HG03280 (cell line): ENCODE measurements around the gene MEG3.

Experiments
- ATAC-seq: cut with Tn5 transposase; IDR thresholded peaks from one replicate; pipeline ENCODE4 v1.9.1; 2021; ENCODE audit warnings: mild to moderate bottlenecking, moderate library complexity; ENCODE audit not compliant: unreplicated experiment

MEG3 gene

DNA sequence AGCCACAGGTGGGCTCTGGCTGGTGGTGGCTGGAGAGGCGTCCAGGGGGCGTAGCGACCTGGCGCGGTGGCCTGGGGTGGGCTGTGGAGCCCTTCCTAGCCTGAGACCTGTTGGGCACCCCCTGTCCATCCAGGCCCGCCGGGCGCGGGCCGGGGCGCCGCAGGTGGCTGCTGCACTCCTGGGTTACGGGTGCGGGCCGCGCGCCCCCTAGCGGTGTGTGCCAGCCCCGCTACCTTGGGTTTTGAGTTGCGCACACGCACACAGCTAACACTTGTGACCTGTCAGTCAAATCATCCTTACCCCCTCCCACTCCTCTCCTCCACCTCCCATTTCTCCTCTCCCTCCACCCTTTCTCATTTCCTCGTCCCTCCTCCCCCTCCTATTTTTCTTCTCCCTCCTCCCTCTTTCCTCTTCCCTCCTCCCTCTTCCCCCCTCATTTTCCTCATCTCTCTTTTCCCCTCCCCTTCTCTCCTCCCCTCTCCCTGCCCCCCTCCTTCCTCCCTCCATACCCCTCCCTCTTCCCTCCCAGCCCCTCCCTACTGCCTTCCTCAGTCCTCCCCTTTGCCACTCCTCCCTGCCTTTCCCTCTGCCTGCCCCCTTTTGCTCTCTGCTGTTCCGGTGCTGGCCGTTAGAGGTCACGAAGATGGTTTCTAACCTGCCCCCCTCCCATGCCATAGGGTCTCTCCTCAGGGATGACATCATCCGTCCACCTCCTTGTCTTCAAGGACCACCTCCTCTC, 2.3 kb downstream of the MEG3 start:
- no peak for ATAC-seq

DNA sequence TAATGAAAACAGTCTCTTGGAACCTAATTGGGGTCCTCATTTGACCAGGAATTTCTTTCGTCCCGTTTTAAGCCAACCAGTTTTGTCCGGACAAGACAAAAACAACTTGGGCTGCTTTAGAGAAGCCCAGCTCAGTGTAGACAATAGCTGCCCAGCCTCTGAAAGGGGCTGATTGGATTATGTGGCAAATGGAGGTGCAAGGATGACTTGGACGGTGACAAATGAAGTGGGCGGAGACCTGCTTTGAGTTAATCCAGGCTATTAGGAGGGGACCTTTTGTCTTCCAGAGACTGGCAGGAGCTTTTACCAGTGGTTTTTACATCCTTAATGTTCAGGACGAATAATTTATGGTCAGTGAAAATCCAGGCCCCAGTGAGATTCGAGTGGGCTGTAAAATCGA, 4.8 kb downstream of the MEG3 start:
- no peak for ATAC-seq

DNA sequence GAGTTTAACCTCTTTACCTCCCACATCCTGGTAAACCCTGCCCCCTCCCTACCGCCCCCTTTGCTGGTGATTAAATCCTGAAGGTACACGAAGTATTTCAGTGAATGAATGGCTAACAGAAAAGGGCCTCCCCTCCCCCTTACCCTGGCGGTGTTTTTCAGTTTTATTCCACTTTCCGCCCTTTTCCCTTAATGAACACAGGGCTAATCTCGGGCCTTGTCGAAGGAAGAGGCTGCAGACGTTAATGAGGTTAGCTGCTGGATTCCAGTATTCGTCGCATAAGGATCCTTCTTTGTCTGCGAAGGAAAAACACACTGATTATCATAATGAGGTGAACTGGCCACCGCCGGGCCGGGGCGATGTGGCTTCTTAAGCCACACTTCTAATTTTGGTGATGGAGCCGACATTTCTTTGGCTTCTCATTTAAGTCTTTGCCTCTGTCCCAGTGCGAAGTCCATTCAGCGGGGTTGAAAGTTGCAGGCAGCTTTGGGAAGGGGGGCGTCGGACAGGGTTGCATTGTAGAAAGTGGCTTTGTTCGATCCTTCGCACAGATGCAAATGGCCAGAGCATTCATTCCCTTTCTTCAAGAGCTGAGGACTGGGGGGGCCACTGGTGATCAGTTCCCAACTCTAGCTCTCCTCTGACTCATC, 6.5 kb downstream of the MEG3 start:
- no peak for ATAC-seq

DNA sequence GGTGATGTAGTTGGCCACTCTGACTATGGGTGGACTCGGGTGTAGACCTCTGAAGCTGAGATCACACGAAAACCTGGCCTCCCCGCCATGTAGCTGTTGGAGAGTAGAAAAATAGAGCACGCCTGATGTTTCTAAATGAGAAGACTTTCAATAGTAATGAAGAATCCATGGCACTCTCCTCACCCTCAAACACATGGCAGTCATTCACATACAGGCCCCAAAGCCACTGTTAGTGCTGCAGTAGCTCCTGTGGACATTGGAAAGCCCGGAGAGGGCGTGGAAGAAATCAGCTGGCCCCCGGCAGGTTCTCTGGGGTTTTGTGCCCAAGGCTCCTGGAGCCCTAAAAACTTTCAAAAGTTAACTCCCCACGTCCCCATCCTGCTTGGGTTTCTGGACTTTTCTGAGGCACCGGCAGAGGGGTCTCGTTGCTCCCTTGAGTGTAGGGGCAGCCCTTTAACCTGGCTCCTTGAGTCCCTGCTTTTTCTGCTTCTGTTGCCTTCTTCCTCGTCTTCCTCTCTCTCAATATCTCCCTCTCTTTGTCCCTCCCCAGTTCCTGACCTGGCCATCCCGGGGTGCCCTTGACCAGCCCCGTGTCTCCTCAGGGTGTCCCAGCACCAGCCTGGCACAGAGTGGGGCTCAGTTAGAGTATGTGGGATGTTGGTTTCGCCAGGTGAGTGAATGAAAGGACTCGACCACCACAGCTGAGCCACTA, 8.3 kb downstream of the MEG3 start:
- no peak for ATAC-seq

DNA sequence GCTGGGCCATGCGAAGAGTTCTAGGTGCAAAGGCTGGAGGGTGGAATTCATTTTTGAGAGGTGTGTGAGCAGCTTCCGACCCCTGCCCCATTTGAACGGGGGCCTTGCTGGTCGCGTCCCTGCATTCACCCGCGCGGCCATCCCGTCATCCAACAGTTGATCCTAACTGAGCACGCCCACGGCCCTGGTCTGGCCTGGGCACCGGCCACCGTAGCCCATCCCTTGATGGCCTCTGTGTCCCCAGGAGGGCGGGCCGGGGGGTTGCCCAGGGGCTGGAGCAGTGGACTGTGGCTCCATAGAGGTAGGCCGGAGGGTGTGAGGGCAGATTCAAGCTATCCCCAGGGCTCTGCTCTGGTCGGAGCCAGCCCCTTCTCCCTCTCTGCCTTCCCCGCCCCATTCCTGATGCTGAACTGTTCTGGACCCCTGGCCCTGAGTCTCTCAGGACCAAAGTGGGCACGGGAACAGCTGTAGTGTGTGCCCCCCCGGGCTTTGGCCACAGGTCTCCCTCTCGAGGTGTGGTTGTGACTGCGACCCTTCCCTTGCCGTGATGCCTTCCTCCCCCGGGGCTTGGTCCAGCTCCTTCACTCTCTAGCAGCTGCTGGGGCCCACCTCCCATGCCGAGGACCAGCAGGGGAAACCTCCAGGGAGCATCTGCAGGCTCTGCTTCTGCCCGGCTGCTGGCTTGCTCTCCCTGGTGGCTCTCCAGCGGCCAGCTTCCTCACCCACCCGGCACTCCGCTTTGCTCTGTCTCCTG, 9.1 kb downstream of the MEG3 start:
- no peak for ATAC-seq

DNA sequence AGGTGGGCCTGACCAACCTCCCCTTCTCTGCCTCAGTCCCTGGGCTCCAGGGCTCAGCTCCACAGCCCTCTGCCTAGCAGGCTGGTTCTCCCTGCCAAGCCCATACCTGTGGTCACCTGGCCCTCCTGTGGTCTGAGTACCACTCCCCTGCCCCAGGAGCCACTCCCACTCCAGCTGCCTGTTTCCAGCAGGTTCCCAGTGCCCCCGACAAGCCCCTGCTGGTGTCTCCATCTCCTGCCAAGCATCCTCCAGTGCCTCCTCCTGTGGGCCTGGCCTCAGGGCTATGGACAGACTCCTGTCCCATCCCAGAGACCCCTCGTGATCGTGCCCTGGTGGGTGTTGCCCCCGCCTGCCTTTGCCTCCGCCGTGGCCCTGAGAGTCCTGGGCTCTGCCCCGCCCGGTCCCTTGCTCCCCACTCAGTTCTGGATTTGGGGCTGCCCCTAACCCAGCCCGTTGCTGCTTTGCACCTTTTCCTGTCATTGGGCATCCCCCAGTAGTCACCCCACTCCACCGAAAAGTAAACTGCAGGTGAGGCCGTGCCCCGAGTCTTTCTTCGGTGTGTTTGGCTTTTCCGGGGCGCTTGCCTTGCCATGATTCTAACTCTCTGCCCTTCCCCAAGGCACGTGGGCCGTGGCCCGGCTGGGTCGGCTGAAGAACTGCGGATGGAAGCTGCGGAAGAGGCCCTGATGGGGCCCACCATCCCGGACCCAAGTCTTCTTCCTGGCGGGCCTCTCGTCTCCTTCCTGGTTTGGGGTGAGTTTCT, 9.8 kb downstream of the MEG3 start:
- ATAC-seq, result no peak

DNA sequence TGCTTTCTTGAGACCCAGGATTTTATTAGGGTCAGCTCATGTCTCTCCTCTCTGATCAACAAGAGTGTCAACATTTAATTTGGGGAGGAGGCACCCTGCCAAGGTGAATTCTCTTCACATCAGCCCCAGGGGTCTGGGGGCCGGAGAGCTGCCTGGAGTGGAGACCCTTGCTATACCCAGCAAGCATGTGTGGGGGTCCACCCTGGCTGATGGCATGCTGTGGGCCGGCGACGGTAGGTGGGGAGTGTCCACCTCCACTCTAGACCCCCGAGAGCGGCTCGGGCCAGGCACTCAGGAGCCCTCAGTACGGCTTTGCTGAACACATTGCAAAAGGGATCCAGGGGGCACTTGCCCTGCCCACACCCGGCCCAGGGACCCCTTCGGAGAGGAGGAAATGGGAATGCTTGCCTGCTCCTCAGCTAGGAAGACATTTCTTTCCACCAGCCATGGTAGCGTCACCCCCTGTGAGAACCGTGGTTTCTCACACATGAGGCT, 10.4 kb downstream of the MEG3 start:
- ATAC-seq, result no peak

DNA sequence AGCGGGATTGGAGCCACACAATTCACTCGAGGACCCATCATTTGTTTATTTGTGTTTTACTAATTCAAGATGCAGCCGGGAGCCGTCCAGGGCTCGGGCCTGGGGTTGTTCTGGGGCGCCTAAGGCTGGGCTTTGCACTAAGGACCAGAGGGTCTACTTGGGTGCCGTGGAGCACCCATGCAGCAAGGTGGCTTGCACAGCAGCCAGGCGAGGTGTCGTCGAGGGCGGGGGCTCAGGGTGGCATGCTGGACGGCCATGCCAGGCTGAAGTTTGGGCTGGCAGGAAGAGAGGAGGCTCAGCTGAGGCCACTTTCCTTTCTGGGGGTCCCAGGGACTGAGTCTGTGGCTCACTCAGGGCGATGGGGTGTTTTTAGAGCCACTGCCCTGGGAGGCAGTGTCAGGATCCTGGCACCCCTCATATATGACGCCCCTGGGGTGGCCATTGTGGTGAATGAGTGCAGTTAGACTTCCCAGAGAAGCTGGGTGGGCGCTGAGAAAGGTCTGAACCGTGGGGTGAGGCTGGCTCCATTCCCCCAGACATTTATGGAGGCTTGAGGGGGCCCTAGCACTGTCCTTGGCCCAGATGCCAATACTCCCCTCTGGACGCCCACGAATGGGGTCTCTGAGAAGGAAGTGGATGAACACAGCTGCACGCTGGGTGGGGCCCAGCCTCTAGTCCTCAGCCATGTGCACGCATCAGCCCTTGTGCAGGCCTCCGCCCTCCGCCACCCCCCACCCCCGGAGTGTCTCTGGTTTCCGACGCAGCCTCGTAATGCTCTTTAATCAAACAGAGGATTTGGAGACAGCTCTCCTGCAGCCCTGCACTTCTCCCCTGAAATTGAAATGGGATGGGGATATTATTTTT, 11.3 kb downstream of the MEG3 start:
- no peak for ATAC-seq

DNA sequence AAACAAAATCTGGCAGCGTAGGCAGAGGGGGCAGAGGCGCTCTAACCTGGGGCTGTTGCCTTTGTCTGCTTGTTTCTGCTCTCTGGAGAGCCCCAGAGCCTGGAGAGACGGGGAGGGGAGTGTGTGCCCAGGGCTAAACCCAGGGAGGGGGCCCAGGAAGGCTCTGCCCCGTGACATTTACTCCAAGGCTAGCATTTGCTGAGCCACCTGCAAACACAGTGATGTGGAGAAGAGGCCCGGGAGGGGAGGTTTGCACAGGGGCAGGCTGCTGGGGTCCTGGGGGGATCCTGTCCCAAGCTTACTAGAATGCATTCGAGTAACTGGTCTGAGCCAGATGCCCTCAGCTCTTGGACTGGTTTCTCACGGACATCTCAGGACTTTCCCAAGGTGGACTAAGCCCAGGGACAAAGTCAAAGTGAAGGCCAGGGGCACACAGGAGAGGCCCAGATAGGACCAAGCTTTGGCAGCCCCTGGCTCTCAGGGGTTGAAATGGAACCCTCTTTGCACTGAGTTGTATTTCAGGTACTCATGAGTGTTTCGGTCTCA, 12.0 kb downstream of the MEG3 start:
- no peak for ATAC-seq

DNA sequence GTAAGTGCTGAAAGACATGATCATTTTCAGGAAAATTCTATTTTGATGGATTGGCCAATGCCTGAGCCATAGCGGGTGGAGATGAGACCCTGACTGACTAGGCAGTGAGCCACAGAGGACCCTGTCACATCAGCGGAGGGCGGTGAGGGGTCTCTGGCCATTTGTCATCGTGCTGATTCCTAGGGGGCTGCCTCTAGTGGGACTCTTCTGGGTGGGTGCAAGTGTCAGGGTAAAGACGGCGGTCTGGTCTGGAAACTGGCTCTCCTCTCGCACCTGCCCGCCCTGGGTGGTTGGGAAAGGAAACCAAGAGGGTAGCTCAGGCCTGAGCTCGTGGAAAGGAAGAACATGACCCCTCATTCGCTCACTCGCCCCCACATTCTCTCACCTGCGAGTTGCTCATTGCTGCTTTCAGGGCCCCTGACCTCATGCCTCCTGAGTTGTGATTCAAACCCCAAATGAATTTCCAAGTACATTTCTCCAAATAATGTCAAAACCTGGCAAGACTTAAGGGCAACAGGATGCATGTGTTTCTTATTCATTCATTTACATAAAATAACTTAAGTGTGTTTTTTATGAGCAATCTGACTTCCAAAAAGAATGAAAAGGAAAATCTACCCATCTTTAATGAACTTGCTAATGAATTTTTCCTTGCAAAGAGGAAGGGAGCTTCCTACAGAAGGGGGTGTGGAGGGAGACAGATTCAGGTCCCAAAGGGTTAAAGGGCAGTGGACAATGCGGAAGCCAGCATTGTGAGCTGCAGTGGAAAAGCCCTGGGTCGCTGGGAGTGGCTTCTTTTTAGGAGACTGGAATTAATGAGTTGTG, 12.8 kb downstream of the MEG3 start:
- no peak for ATAC-seq

DNA sequence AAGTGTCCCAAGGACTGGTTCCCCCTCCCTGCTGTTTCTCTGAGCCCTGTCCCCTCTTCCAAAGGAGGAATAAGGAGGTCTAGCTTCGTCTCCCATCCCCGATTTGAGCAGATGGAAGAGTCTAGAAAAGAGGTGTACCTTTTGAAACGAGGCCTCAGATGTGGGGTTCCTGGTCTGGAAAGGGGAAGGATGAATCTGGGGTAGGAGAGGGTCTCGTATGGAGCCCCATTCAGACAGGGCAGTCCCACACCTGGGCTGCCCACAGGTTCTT, 13.3 kb downstream of the MEG3 start:
- ATAC-seq, result no peak

DNA sequence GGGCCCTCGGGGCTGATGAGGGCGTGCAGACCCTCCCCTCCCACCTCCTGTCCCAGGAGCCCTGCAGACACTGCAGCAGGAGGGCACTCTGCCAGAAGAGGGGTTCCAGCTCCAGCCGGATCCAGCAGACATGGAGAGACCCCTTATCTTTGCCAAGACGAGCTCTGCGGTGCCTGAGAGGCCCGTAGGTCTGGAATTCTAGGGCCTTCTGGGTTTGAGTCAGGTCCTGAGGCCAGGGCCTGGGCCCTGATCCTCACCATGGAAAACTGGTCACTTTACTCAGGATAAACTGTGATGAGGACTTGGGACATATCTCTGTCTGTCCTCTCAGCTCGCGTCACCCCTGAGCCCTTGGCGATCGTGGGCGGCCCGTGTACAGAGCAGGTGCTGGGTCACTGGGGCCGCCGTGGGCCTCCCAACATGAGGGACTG, 13.8 kb downstream of the MEG3 start:
- ATAC-seq, result no peak

DNA sequence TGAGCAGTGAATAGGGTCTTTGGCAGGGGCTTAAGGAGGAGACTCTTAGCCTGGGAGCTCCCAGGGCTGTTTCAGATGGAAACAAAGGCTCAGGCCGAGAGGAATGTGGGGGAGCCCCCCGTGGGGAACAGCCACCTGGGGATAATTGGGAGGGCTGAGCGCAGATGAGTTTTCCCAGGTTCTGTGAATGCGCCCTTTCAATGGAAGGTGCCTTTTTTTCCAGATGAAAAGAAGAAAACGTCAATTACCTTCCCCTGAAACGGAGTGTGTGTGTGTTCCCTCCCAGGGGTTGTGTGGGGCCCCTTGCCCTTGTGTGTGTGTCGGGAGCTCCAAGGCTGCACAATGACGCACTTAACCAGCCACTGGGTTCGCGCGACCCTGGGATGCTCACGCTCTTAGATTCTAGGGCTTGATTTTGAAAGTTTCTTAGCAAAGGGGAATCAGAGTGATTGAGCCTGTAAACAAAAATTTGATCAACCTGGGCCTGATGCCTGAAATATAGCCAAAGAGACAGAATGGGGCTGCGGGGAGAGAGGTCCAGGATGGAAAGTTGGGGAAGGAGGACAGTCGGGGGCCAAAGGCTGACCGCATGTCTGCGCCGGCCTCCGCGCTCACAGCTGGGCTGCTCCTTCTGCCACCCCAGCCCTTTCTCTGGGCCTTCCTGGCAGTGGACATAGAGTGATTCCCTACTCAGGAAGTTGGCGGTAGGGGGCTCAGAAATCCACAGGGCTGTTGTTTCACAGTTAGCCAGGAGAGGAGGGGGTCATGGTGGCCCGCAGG, 14.6 kb downstream of the MEG3 start:
- ATAC-seq, result no peak

DNA sequence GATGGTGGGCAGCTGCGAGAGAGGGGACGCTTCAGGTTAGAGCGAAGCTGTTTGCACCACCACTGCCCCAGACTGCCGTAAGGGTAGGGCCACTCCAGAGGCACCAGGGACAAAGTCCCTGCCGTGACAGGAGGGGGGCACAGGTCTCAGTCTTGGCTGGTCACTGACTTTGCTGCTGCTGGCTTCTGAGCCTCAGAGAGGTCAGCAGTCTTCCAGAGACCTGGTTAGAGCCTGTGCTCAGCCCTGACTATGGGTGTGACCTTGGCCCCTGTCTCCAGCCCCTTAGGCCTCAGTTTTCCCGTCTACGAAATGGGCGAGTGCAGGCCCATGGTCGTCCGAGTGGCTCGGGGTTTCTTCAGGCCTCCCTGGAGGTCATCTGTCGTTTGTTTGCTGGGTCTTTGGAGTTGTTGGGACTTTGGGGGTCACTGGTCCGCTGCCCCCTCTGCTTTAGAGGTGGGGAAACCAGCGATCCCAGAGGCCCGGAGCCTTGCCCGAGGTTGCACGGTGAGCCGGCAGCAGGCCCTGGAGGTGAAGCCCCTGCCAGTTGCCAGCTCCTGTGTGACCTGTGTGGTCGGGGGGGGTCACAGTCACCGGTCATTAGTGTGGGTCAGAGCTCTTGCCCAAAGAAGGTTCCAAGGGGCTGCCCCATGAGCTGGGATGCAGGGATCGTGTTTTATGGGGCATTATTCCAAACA, 15.3 kb downstream of the MEG3 start:
- no peak for ATAC-seq

DNA sequence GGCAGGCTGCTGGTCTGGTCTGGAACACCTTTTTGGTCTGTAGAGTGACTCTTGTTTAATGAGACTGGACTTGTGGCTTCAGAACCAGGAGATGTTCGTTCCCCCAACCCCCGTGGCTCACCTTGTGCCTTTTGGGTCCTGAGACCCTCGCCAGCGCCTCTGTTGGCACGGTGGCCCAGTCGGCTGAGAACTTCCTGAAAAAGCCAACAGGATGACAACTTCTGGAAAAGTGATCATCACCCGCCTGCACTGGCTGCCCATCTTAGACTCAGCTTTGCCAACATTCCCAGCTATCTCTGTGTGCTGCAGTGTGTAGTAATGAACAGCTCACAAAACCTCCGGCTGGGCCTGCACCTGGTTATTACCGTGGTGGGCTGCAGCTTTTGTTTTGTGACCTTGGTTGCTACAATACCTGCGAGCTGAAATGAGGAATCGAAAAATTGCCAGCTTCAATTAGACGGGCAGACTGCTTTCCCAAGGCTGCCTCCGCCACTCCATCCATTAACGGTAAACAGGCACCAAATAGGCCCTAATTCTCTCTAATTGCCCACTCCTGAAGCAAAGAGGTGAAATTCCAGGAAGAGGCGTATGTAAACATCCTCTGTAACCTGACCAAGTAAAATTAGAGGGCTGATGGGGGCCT, 16.0 kb downstream of the MEG3 start:
- no peak for ATAC-seq

DNA sequence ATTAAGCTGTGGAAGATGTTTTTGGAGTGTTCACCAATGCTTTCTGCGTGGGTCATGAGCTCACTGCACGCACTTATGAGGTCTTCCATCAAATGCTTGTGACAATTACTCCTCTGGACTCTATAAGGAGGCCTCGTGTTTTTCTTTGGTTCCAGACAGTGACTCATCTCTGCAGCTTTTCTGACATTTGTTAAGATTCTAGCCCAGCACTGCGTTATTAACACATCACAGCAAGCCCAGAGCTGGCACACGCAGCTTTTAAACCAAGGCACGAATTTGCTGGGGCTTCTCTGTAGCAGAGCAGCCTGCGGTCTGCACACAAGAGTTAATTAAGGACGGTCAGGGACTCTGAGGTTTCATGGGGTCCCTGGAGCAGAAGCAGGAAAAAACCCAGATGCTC, 16.9 kb downstream of the MEG3 start:
- ATAC-seq, result no peak

DNA sequence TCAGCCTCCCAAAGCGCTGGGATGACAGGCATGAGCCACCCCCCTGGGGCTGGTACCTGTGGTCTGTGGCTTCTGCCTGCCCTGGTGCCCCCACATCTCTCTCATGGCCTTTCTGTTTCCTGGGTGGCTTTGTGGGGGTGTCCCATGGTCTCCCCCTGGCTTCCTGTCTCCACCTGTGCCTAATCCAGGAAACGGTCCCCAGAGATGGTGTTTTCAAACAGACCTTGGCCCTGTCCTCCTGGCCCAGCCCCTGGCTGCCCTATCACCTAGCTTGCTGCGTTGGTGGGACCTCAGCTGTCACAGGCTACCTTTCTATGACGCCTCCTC, 18.1 kb downstream of the MEG3 start:
- no peak for ATAC-seq
